ENCODE measurements around the gene SLC52A1.

- TF ChIP-seq POLR2A (IDR thresholded peaks at IDR 0.05) (no peak), CTCF (IDR thresholded peaks at IDR 0.05) (no peak)
These were observed 2.4 kb downstream of the SLC52A1 start for GRCh38 chr17:5032865-5033264.
